HG03097 (cell line): Measurements from ENCODE around the gene LRRC71.
"Not testable (repeated sequence)": the region's sequence is repeated elsewhere in the genome, so short reads cannot be mapped to it uniquely, and the experiment has no call there.

Source experiments
- ATAC-seq: cut with Tn5 transposase; IDR thresholded peaks from one replicate; pipeline ENCODE4 v1.9.1; 2021; ENCODE audit not compliant: unreplicated experiment, low FRiP score

The LRRC71 gene

DNA sequence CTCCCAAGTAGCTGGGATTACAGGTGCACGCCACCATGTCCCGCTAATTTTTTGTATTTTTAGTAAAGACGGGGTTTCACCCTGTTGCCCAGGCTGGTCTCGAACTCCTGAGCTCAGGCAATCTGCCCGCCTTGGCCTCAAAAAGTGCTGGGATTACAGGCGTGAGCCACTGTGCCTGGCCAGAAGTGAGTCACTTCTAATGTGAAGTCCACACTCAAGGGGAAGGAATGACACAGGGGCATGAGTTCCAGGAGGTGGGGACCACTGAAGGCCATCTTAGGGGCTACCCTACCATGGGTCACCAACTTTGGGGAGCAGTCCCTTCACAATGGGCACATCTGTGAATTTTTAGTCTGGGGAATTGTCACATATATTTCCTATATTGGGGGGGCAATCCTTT lies 6.3 kb downstream of the LRRC71 start:
- ATAC-seq, result not testable (repeated sequence)

DNA sequence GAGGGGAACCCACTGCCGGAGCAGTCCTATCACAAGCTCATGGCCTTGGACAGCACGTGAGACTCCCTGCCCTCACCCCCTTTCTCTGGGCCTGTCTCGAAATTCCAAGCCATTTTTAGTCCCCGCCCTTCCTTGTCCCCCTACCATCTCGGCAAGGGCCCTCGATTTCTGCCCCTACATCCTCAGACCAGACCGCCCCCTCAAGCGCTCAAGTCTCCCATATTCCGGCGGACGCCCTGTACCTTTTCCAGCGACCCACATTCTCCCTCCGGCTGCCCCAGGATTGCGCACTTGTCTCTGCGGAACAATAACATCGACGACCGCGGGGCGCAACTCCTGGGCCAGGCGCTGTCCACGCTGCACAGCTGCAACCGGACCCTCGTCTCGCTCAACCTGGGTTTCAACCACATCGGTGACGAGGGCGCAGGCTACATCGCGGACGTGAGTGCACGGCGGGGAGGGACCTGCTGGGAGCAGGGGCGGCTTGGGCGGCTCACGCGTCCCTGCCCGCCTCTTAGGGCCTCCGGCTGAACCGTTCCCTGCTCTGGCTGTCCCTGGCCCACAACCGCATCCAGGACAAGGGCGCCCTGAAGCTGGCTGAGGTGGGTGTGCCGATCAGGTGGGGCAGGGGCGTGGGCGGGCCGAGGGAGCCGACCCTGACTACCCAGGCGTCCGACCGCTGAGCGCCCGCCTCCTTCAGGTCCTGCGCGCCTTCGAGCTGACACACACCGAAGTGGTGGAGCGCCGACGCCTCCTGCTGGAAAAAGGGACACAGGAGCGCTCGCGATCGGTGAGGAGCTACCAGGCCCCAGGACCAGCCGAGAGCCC lies 7.0 kb downstream of the LRRC71 start:
- no peak for ATAC-seq

GRCh38 chr1:156928043-156928602 lies 7.7 kb downstream of the LRRC71 start:
- ATAC-seq, result no peak

DNA sequence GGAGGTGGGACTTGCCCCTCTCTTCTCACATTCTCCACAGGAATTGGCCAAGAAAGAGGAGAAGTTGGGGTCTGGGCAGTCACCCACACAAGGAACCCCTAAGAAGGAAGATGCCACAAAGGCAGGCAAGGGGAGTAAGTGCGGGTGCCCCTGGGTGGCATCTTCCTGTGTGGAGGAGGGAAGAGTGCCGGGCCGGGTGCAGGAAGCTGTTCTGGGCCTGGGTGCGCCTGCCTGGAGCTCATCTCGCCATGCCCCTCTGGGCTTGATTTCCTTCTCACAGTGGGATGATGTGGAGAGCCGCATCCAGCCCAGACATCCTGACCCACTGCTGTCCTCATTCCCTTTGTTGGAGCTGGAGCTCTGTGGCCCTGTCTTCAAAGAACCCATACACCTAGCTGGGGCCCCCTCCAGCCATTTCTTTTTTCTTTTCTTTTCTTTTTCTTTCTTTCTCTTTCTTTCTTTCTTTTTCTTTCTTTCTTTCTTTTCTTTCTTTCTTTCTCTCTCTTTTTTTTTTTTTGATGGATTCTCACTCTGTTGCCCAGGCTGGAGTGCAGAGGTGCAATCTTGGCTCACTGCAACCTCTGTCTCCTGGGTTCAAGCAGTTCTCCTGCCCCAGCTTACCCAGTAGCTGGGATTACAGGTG lies 9.3 kb downstream of the LRRC71 start:
- no peak for ATAC-seq

- ATAC-seq, result no peak
These were observed 10.1 kb downstream of the LRRC71 start for GRCh38 chr1:156930483-156930882.

DNA sequence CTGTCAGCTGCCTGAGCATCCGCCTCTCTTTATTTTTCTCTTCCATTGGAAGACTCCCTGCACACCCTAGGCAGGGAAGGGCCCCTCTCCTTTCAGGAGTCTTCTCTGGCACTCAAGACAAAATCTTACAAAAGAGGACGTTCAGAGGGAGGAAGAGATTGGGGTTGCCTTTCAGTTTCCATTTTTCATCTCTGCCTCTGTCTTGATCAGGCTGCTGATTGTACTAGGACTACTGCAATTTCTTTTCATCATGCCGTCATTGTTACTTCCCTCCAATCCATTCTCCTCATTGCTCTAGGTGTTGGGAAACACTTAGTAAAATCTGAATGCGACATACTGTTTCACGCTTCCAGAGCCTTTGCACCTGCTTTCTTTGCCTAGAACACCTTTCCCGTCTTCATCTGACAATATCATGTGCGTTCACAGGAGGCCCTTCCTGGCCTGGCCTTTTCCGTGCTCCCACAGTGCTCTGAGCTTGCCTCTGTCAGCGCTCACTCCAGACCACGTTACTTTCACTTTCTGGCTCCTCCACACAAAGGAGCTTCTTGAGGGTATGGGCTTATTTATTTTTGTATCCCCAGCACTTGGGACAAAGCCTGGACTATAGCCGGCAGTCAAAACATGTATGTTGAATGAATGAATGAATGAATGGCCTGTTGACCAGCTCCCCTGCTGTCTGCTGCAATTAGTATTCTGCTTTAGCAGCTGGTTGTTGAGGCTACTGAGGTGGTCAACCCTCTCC lies 10.9 kb downstream of the LRRC71 start:
- ATAC-seq, result no peak

GRCh38 chr1:156931974-156932710 lies 11.7 kb downstream of the LRRC71 start:
- no peak for ATAC-seq

- no peak for ATAC-seq
These were observed 12.7 kb downstream of the LRRC71 start for GRCh38 chr1:156933136-156933535.

GRCh38 chr1:156935505-156936128 lies 15.2 kb downstream of the LRRC71 start:
- no peak for ATAC-seq

DNA sequence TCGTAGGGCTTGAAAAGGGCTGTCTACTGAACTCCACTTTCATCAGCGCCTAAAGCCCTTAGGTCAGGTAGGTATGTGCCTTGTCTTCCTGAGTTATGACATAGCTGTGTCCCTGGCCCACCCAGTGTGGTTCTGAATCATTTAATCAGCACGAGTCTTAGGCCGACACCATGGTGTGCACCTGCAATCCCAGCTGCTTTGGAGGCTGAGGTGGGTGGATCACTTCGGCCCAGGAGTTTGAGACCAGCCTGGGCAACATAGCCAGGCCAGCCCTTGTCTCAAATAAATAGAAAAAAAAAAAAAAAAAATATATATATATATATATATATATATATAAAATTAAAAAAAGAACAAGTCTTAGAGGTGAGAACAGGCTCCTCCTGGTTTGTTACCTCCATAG lies 15.8 kb downstream of the LRRC71 start:
- ATAC-seq, result no peak

DNA sequence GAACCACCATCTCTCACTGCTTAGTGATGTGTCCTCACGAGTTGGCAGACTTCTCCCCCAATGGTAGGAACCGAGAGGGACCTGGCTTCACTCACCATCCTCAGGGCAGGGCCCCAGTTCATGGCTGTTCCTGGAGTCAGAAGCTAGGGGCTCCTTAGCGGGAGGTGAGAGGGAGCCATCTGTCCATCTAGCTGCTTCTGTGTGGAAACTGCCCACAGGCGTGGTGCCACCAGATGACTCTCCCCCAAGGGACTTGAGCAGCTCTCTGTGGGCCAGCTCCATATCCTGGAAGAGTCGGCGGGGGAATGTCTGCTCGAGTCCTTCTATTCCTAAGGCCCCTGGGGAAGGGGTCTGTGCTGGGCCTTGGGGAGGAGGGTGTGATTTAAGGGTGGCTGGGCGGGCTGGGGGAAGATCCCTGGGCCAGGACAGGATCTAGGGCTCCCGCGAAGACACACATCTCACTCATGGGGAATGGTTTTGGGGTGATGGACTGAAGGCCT lies 16.3 kb downstream of the LRRC71 start:
- no peak for ATAC-seq

- ATAC-seq, result no peak
These were observed 17.5 kb downstream of the LRRC71 start for GRCh38 chr1:156937883-156938282.

DNA sequence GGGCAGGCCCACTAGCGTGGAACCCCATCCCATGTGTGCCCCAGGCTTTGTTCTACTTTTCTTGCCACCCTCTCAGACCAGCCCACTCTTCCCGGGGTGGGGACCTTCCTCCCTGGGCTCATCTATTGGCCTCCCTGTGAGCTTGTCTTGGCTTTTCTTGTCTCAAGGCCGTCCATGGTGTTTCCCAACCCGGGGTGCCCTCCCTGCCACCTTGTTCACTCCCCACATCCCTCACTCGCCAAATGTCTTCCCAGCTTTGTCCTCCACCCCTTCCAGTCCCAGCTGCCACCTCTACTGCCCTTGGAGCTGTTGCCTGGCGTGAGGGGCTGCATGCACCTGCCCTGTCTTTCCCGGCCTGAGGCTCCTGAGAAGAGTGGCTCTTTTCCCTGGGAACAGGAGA lies 18.4 kb downstream of the LRRC71 start:
- no peak for ATAC-seq

- ATAC-seq, result no peak
These were observed 19.4 kb downstream of the LRRC71 start for GRCh38 chr1:156939786-156940334.

- no peak for ATAC-seq
These were observed 21.2 kb downstream of the LRRC71 start for GRCh38 chr1:156941675-156942074.

GRCh38 chr1:156942176-156942575 lies 21.7 kb downstream of the LRRC71 start:
- ATAC-seq, result no peak

GRCh38 chr1:156942576-156942975 lies 22.1 kb downstream of the LRRC71 start:
- ATAC-seq, result no peak

- ATAC-seq, result no peak
These were observed 23.3 kb downstream of the LRRC71 start for GRCh38 chr1:156943756-156944155.

- ATAC-seq, result no peak
These were observed 23.8 kb downstream of the LRRC71 start for GRCh38 chr1:156944268-156944667.

DNA sequence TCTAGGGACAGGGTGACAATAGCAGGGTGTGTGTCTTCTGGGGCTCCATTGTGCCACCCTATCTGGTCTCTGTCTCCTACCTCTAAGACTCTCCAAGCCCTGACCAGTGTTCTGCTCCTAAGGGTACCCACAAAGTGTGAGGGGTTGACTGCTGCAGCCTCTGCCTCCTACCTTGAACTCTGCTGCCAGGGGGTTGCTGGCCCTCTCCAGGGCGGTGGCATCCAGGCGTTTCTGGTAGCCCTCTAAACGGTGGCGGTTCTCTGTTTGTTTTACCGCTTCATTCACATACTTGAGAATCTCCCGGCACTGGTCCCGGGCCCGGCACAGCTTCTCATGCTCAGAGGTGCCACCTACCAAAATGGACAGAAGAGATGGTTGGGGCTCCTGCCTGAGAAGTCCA lies 24.4 kb downstream of the LRRC71 start:
- ATAC-seq, result no peak
